Measurements from ENCODE around the gene MEG3. TPM values are rescaled to one million over a fixed set of nuclear protein-coding genes. Genes with fewer than 3 reads are reported as not detected.

MEG3 gene
- total and polyA plus RNA-seq, 2 donors (not counting 3 experiments of a cell fraction or from before 2014, with no cell fraction given), result 378 to 508 TPM

- no peak overlapping the region for H3K27ac ChIP-seq (ENCODE audit: insufficient read depth, low read depth, low read length)
- H3K9ac ChIP-seq (replicated peaks; ENCODE audit: extremely low read depth, insufficient read depth, low read length), result no peak overlapping the region
- no peak overlapping the region for H3K4me2 ChIP-seq (ENCODE audit: insufficient read depth, low read length)
- no peaks in the 10 kb centered on the region for H4K20me1 ChIP-seq (replicated peaks; ENCODE audit: control insufficient read depth, extremely low read depth, insufficient read depth, low read length)
- FAIRE-seq (no peak), DNase-seq (ENCODE audit: low read depth, low spot score) (no peak)
- no peaks in the 10 kb centered on the region for H3K9me3 ChIP-seq (replicated peaks; ENCODE audit: control insufficient read depth, insufficient read depth, low read length)
- CTCF ChIA-PET, result no interaction called here
- BruUV-seq (replicated peaks), result no TSS peak
- H3K27me3 ChIP-seq (ENCODE audit: control insufficient read depth in 2 of 2, insufficient read depth in 2 of 2, low read length in 2 of 2), result no peaks in the 10 kb centered on the region
- H3K79me2 ChIP-seq (ENCODE audit: control insufficient read depth, insufficient read depth, low read length), result no peaks in the 10 kb centered on the region
- no peaks in the 10 kb centered on the region for H3K4me1 ChIP-seq (ENCODE audit: control insufficient read depth, extremely low read depth, insufficient read depth, low read length)
- dilution Hi-C loops (cut with MboI; ENCODE audit: extremely low pct_ligation_motif_present, low sequenced_read_pairs) (no loop called here), intact Hi-C loops (cut with micrococcal nuclease) (no loop called here)
- no peaks in the 10 kb centered on the region for H3K36me3 ChIP-seq (ENCODE audit: control insufficient read depth in 2 of 2, extremely low read depth in 1 of 2, insufficient read depth in 2 of 2, low read length in 2 of 2)
- no peak overlapping the region for H2AFZ ChIP-seq (ENCODE audit: low read depth, low read length)
- H3K4me3 ChIP-seq (replicated peaks in 1 of 3; ENCODE audit: insufficient read depth in 1 of 3, low read depth in 1 of 3, low read length in 3 of 3), result no peak overlapping the region
- no peaks in the 10 kb centered on the region for H3K9me1 ChIP-seq (replicated peaks; ENCODE audit: control insufficient read depth, extremely low read depth, insufficient read depth, low read length)
- TF ChIP-seq MYC (IDR thresholded peaks at IDR 0.05; ENCODE audit: low read depth, low read length) (no peak), JUN (IDR thresholded peaks at IDR 0.05; ENCODE audit: borderline replicate concordance, insufficient read depth, insufficient read length, low read depth) (no peak)
- POLR2A ChIA-PET, result no interaction called here
These were observed 41.2 kb upstream of the MEG3 start for GRCh38 chr14:100784523-100785337.

GRCh38 chr14:100785338-100785615 lies 40.6 kb upstream of the MEG3 start:
- H3K4me1 ChIP-seq (ENCODE audit: control insufficient read depth, extremely low read depth, insufficient read depth, low read length), result no peaks in the 10 kb centered on the region

More at GRCh38 chr14:100785338-100785615, 40.6 kb upstream of the MEG3 start:
- dilution Hi-C loops (cut with MboI; ENCODE audit: extremely low pct_ligation_motif_present, low sequenced_read_pairs), result no loop called here
- Histone ChIP-seq H3K9me3 (replicated peaks; ENCODE audit: control insufficient read depth, insufficient read depth, low read length) (no peaks in the 10 kb centered on the region), H3K27me3 (ENCODE audit: control insufficient read depth in 2 of 2, insufficient read depth in 2 of 2, low read length in 2 of 2) (no peaks in the 10 kb centered on the region), H3K27ac (ENCODE audit: insufficient read depth, low read depth, low read length) (no peak overlapping the region), H3K4me3 (replicated peaks in 1 of 3; ENCODE audit: insufficient read depth in 1 of 3, low read depth in 1 of 3, low read length in 3 of 3) (no peak overlapping the region), H3K4me2 (ENCODE audit: insufficient read depth, low read length) (no peak overlapping the region), H3K9ac (replicated peaks; ENCODE audit: extremely low read depth, insufficient read depth, low read length) (no peak overlapping the region), H3K36me3 (ENCODE audit: control insufficient read depth in 2 of 2, extremely low read depth in 1 of 2, insufficient read depth in 2 of 2, low read length in 2 of 2) (no peaks in the 10 kb centered on the region), H3K9me1 (replicated peaks; ENCODE audit: control insufficient read depth, extremely low read depth, insufficient read depth, low read length) (no peaks in the 10 kb centered on the region), H3K79me2 (ENCODE audit: control insufficient read depth, insufficient read depth, low read length) (no peaks in the 10 kb centered on the region), H2AFZ (ENCODE audit: low read depth, low read length) (no peak overlapping the region), H4K20me1 (replicated peaks; ENCODE audit: control insufficient read depth, extremely low read depth, insufficient read depth, low read length) (no peaks in the 10 kb centered on the region)
- DNase-seq (ENCODE audit: low read depth, low spot score) (no peak), FAIRE-seq (no peak)
- intact Hi-C loops (cut with micrococcal nuclease), result no loop called here
- TF ChIP-seq CTCF (IDR thresholded peaks at IDR 0.05; ENCODE audit: extremely low read depth in 1 of 2, insufficient read depth in 1 of 2, low read depth in 1 of 2, low read length in 2 of 2) (no peak), GATA2 (IDR thresholded peaks at IDR 0.05; ENCODE audit: insufficient read depth, insufficient read length, low read depth, low read length) (no peak)
- POLR2A ChIA-PET, result no interaction called here
- CTCF ChIA-PET, result no interaction called here
- no TSS peak for BruUV-seq (replicated peaks)
